BLaER1 treated with 17β-estradiol and CSF1 and Interleukin-3, amounts not matched to agents 10 nM and 100 nM (cell line): Measurements from ENCODE around the gene YIF1A.

Source experiments
- H3K27ac ChIP-seq, 11 experiments: shearing (Covaris generic); formaldehyde crosslinking; 2 replicates each; pipeline ENCODE4 v1.8.1; 2022
- H3K27me3 ChIP-seq, 11 experiments: shearing (Covaris generic); formaldehyde crosslinking; 2 replicates each; pipeline ENCODE4 v1.8.1; 2022
- H3K36me3 ChIP-seq, 11 experiments: shearing (Covaris generic); formaldehyde crosslinking; 2 replicates each; pipeline ENCODE4 v1.8.1; 2022
- H3K4me1 ChIP-seq, 10 experiments: shearing (Covaris generic); formaldehyde crosslinking; 2 replicates each; pipeline ENCODE4 v1.8.1; 2022
- H3K4me2 ChIP-seq, 11 experiments: shearing (Covaris generic); formaldehyde crosslinking; 2 replicates each; pipeline ENCODE4 v1.8.1; 2022
- H3K4me3 ChIP-seq, 10 experiments: shearing (Covaris generic); formaldehyde crosslinking; 2 replicates each; pipeline ENCODE4 v1.8.1; 2022
- H3K9ac ChIP-seq, 11 experiments: shearing (Covaris generic); formaldehyde crosslinking; 2 replicates each; pipeline ENCODE4 v1.8.1; 2022
- H3K9me3 ChIP-seq, 11 experiments: shearing (Covaris generic); formaldehyde crosslinking; replicated peaks in 1 of 11; 2 replicates each; pipeline ENCODE4 v1.8.1; 2022
- H4K20me1 ChIP-seq, 11 experiments: shearing (Covaris generic); formaldehyde crosslinking; 2 replicates each; pipeline ENCODE4 v1.8.1; 2022
- Cebpa-rat ChIP-seq, 11 experiments: shearing (Covaris generic); IDR thresholded peaks; 2 replicates each; pipeline ENCODE4 v1.8.1; 2022

YIF1A gene, protein sequence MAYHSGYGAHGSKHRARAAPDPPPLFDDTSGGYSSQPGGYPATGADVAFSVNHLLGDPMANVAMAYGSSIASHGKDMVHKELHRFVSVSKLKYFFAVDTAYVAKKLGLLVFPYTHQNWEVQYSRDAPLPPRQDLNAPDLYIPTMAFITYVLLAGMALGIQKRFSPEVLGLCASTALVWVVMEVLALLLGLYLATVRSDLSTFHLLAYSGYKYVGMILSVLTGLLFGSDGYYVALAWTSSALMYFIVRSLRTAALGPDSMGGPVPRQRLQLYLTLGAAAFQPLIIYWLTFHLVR

DNA sequence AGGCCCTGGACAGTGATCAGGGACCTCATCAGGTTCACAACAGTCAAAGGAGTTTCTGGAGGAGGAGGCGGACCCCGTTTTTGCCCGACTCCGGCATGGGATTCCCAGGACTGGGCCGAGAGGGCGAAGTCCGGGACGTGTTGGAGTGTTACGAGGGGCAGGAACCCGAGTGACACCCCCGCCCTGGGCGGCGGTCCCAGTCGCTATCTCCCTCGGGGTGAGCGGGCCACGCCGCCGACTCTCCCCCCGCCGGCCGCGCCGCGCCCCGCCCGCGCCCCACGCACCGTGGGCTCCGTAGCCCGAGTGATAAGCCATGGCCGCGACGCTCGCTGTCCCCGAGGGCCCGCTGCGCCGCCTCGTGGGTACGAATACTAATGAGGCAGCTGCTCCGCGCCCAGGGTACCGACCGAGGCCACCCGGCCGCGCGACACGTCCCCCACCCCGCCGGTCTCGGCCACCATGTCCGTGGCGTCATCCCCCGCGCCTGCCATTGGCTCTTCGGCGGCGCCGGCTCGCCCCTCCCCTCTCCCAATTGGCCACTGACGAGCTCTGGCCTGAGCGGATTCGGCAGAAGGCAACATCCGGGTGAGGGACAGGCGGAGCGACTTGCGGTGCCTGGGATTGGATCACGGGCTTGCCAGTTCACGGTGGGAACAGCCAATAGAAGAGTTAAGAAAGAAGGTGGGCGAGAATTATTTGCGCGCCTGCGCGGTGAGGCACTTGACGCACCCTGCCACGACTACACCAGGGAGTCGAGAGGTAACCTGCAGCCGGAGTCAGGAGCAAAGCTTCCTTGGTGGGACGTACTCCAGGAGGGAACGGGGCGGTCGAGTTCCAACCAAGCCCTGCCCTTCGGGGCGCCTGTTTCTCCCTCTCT is at the start of gene YIF1A:
TSS of gene YIF1A (minus strand) at position 473 of the 877 bp plus-strand sequence. CDS start at position 315, 158 bp downstream.
- Histone ChIP-seq H3K9ac (peak within 1 kb of the TSS; percentile 83 to 93 (median 89)), H3K4me2 (peak within 1 kb of the TSS; percentile 92 to 100 (median 98)), H4K20me1 (peaks cover 0 to 78% (median 7%) of the 10 kb centered on the region in 11 experiments; a peak in 15 of 22 replicates), H3K27ac (peak within 1 kb of the TSS; percentile 75 to 90 (median 83)), H3K4me3 (peak within 1 kb of the TSS; percentile 70 to 92 (median 86)), H3K36me3 (peaks cover 0 to 30% (median 14%) of the 10 kb centered on the region in 11 experiments; a peak in 14 of 22 replicates), H3K9me3 (peaks cover 0 to 5% (median 0%) of the 10 kb centered on the region in 11 experiments; a peak in 1 of 22 replicates), H3K27me3 (peaks cover 36 to 44% (median 40%) of the 10 kb centered on the region in 11 experiments), H3K4me1 (peaks cover 29 to 44% (median 37%) of the 10 kb centered on the region in 10 experiments)
- TF ChIP-seq Cebpa-rat (IDR thresholded peaks at IDR 0.05) = no peak

DNA sequence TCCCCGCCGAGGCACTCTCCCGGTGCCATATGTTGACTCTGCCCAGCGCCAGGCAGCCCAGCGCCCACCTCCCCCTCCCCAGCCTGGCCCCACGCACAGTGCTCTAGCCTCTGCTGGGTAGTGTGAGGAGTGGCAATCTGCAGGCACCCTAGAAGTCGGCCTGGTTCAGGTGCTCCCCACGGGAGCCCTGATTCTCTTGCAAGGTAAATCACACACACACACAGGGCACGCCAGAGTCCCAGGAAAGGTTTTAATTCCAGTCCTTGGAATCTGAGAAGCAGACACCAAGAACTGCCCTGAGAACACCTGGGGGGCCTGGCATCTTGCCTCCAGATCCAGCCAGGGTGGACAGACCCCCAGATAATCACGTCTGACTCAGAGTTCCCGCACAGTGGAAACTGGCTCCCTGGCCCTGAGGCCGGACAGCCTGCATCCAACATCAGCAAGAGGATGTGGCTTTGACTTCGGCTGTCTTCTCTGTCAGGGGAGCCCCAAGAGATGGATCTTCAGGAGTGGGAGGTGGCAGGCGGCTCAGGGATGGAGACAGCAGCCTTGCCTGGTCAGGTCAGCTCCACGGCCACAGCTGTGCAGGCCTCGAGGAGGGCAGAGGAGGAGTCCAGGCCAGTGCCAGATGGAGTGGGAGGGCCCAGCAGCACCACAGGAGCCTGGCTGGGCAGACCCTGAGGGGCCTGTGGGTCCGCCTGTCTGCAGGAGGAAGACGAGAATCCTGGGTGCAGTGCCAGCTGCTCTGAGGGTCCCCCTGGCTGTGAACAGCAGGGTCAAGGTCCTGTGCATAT is 48.4 kb upstream of the YIF1A start:
- peaks cover 0 to 8% (median 0%) of the 10 kb centered on the region in 11 experiments; a peak in 3 of 22 replicates for H3K27me3 ChIP-seq
- peak overlapping the region; percentile 29 to 83 (median 74); a peak in 17 of 22 replicates for H3K27ac ChIP-seq
- peaks cover 0 to 93% (median 32%) of the 10 kb centered on the region in 11 experiments; a peak in 19 of 22 replicates for H4K20me1 ChIP-seq
- no peak for TF ChIP-seq Cebpa-rat (IDR thresholded peaks at IDR 0.05)
- peak overlapping the region; percentile 94 to 100 (median 98) for H3K4me2 ChIP-seq
- H3K4me3 ChIP-seq = peak overlapping the region in 5 of 10 experiments; percentile 53 to 76 (median 66); a peak in 7 of 20 replicates
- H3K4me1 ChIP-seq = peaks cover 42 to 71% (median 62%) of the 10 kb centered on the region in 10 experiments
- peaks cover 47 to 70% (median 54%) of the 10 kb centered on the region in 11 experiments for H3K36me3 ChIP-seq
- no peaks in the 10 kb centered on the region for H3K9me3 ChIP-seq
- H3K9ac ChIP-seq = peak overlapping the region; percentile 24 to 78 (median 68); a peak in 21 of 22 replicates

DNA sequence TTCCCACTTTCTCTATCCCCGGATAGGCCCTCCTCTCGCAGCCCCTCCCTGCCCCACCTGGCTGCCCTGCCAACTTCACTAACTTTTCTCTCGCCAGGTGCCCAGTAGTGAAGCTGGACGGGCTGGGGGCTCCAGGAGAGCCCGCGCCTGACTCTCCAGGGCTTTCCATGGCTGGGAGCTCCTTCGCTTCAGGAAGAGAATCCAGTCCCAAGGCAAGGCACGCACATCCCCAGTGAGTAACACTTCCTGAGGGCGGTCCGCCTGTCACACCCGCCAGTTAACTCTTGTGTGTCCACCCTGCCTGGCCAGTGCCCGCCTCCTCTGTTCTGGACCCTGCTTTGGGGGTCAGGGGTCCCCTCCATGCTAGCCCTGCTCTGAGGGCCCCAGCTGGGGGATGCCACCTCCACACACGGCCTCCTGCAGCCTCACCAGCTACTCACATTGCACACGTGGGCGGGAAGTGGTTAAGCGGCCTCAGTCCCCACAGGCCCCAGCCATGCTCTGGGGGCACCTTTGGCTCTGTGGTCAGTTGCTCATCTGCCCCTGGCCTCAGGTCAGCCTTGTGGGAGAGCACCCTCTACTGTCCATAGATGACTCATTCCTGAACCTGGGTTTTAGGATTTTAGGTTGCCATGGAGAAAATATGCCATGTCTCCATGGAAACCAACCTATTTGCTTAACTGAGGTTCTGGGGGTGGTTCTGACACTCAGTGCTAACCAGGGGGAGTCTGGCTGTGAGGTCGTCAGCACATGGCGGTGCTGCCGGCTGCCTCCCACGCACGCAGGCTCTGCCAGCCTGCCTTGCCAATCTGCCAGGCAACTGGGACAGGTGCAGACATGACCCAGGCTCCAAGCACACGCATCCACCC is 47.5 kb upstream of the YIF1A start, which contains the start of gene RIN1:
TSS of gene RIN1 (minus strand) at position 201 of the 869 bp plus-strand sequence. CDS start at position 169, 32 bp downstream.
- peak within 1 kb of the TSS; percentile 94 to 100 (median 98) for H3K4me2 ChIP-seq
- peaks cover 39 to 70% (median 46%) of the 10 kb centered on the region in 11 experiments for H3K36me3 ChIP-seq
- peaks cover 0 to 8% (median 0%) of the 10 kb centered on the region in 11 experiments; a peak in 3 of 22 replicates for H3K27me3 ChIP-seq
- H3K4me3 ChIP-seq = peak within 1 kb of the TSS; percentile 44 to 85 (median 64)
- peaks cover 42 to 78% (median 62%) of the 10 kb centered on the region in 10 experiments for H3K4me1 ChIP-seq
- no peaks in the 10 kb centered on the region for H3K9me3 ChIP-seq
- peaks cover 0 to 91% (median 30%) of the 10 kb centered on the region in 11 experiments; a peak in 19 of 22 replicates for H4K20me1 ChIP-seq
- H3K27ac ChIP-seq = peak within 1 kb of the TSS; percentile 60 to 83 (median 74); a peak in 21 of 22 replicates
- H3K9ac ChIP-seq = peak within 1 kb of the TSS; percentile 60 to 85 (median 75)
- TF ChIP-seq Cebpa-rat (IDR thresholded peaks at IDR 0.05) = no peak

DNA sequence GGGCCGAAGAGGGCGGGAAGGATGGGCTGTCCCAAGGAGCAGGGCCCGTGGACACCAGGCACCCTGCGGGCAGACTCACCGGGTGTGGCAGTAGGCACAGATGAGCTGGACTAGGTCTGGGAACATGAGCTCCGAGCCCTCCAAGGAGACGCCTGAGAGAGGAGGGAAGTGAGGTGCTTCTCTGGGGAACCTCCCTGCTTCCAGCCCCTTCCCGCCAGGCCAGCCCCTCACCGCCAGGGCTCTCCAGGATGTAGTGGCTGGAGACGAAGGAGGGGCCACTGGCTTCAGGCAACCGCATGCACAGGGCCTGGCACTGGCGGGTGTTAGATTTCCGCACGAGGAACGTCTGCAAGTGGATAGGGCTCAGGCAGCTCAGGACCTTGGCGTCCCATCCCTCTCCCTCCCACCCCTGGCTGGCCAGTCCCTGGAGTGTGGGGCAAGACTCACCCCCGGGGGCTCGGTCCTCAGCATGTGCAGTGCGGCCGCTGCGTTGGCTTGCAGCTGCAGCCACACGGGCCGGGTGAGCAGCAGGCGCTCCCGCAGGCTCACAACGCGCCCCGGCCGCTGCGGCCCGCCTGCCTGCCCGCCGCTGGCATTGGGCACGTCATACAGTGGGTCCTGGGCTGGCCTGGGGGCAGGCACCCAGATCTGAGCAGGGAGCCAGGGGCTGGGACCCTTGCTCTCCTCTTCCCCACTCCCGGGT is 46.7 kb upstream of the YIF1A start:
- TF ChIP-seq Cebpa-rat (IDR thresholded peaks at IDR 0.05) = no peak
- H3K9ac ChIP-seq = peak overlapping the region; percentile 60 to 85 (median 75)
- peak overlapping the region; percentile 44 to 85 (median 64) for H3K4me3 ChIP-seq
- peaks cover 0 to 8% (median 0%) of the 10 kb centered on the region in 11 experiments; a peak in 3 of 22 replicates for H3K27me3 ChIP-seq
- peaks cover 42 to 86% (median 66%) of the 10 kb centered on the region in 10 experiments for H3K4me1 ChIP-seq
- peaks cover 31 to 65% (median 38%) of the 10 kb centered on the region in 11 experiments for H3K36me3 ChIP-seq
- H3K9me3 ChIP-seq = no peaks in the 10 kb centered on the region
- peaks cover 0 to 84% (median 24%) of the 10 kb centered on the region in 11 experiments; a peak in 19 of 22 replicates for H4K20me1 ChIP-seq
- peak overlapping the region; percentile 94 to 100 (median 98) for H3K4me2 ChIP-seq
- peak overlapping the region; percentile 60 to 83 (median 74); a peak in 21 of 22 replicates for H3K27ac ChIP-seq

DNA sequence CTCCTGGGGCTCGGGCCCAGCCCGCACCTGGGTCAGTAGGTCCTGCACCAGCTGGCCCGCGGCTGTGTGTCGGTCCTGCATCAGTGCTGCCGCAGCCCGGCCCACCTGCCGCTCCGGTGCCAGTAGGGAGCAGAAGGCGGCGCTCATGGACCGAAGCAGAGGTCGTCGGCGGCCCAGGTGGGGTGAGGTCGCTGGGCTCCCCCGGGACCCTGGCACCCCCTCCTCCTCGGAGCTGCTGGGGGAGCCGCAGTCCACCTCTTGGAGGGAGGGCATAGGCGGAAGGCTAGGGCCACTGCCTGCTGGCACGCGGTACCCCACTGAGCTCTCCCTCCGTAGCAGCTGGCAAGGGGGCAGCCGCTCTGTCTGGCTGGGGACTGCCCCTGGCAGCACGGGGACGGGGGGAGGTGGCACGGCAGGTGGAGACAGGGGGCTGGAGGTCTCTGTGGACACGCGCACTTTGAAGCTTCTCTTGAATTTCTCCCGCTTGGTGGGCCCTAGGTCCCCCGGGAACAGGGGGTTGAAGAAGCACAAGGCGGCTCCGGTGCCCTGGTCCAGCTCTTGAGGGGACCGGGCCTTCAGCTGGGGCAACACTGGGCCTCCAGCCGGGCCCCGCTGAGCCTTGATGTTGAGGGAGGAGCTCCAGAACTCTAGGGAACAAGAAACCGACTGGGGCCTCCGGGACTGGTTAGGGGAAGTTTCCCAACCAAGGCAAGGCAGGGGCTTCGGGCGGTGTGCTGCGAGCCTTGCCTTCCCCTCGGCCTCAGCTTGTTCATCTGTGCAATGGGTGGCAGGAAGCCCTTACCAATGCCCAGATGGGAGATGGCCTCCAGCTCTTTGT is 45.9 kb upstream of the YIF1A start:
- peak overlapping the region; percentile 60 to 85 (median 75) for H3K9ac ChIP-seq
- H4K20me1 ChIP-seq = peaks cover 0 to 75% (median 24%) of the 10 kb centered on the region in 11 experiments; a peak in 18 of 22 replicates
- peak overlapping the region; percentile 94 to 100 (median 98) for H3K4me2 ChIP-seq
- peaks cover 0 to 8% (median 0%) of the 10 kb centered on the region in 11 experiments; a peak in 3 of 22 replicates for H3K27me3 ChIP-seq
- TF ChIP-seq Cebpa-rat (IDR thresholded peaks at IDR 0.05) = peak in 4 of 11 experiments; percentile 41 to 78 (median 66); a peak in 7 of 22 replicates
- H3K36me3 ChIP-seq = peaks cover 22 to 56% (median 29%) of the 10 kb centered on the region in 11 experiments
- H3K4me1 ChIP-seq = peaks cover 42 to 94% (median 74%) of the 10 kb centered on the region in 10 experiments
- H3K9me3 ChIP-seq = no peaks in the 10 kb centered on the region
- peak overlapping the region; percentile 8 to 85 (median 64); a peak in 18 of 20 replicates for H3K4me3 ChIP-seq
- H3K27ac ChIP-seq = peak overlapping the region in 10 of 11 experiments; percentile 60 to 83 (median 75); a peak in 20 of 22 replicates
